ENCODE results near the gene NPC1L1. TPM values are rescaled to one million over a fixed set of nuclear protein-coding genes. Genes with fewer than 3 reads are reported as not detected.

Gene NPC1L1
- total RNA-seq, 2 experiments from 2014 or later = not detected

DNA sequence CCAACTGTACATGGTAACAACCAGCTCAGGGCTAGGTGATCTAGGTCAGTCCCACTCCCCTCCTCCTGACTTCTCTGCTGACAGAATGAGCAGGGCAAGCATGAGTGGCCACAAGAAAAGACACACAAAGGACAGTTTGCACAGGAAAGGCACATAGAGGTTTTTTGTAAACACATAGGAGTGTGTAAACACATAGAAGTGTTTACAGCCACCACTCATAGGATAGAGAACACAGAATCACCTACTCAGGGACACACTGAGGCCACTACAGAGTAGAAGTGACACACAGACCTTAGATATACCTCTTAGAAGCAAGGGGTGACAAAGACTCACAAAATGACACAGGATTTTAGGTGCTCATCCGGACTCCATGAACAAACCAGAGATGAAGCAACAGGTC is 69.7 kb downstream of the NPC1L1 start:
- no peaks in the 10 kb centered on the region for H3K27me3 Mint-ChIP-seq (ENCODE audit: low read depth)
- H3K27ac Mint-ChIP-seq = no peak overlapping the region
- peaks cover 47% of the 10 kb centered on the region for H3K4me1 Mint-ChIP-seq (ENCODE audit: low read depth)
- peaks cover 29% of the 10 kb centered on the region for H3K36me3 Mint-ChIP-seq (ENCODE audit: low read depth)
- no peak for DNase-seq
- CTCF ChIA-PET = interaction anchor here (1.2 kb wide), 1 partner anchor 10 kb away, joined by 4 read pairs; no protein-coding TSS in a partner anchor
- intact Hi-C loops (cut with micrococcal nuclease) = no loop called here
- H3K9me3 Mint-ChIP-seq = no peaks in the 10 kb centered on the region
- H3K4me3 Mint-ChIP-seq = no peak overlapping the region

- Mint-ChIP-seq H3K27ac (no peak overlapping the region), H3K36me3 (ENCODE audit: low read depth) (peaks cover 26% of the 10 kb centered on the region), H3K9me3 (no peaks in the 10 kb centered on the region), H3K4me3 (no peak overlapping the region), H3K27me3 (ENCODE audit: low read depth) (no peaks in the 10 kb centered on the region), H3K4me1 (ENCODE audit: low read depth) (peaks cover 53% of the 10 kb centered on the region)
- CTCF ChIA-PET = interaction anchor here (1.2 kb wide), 1 partner anchor 9 kb away, joined by 4 read pairs; no protein-coding TSS in a partner anchor
- DNase-seq = no peak
- intact Hi-C loops (cut with micrococcal nuclease) = no loop called here
Measured at GRCh38 chr7:44470628-44471245, 70.4 kb downstream of the NPC1L1 start.

GRCh38 chr7:44470135-44470479 is 71.0 kb downstream of the NPC1L1 start:
- Mint-ChIP-seq H3K27ac (no peak overlapping the region), H3K4me3 (no peak overlapping the region), H3K27me3 (ENCODE audit: low read depth) (no peaks in the 10 kb centered on the region), H3K9me3 (no peaks in the 10 kb centered on the region), H3K36me3 (ENCODE audit: low read depth) (peaks cover 27% of the 10 kb centered on the region), H3K4me1 (ENCODE audit: low read depth) (peaks cover 58% of the 10 kb centered on the region)
- intact Hi-C loops (cut with micrococcal nuclease) = no loop called here
- CTCF ChIA-PET = interaction anchor here (0.6 to 1.2 kb wide), 2 partner anchors 8 to 130 kb away, joined by 3 to 4 read pairs; no protein-coding TSS in a partner anchor
- no peak for DNase-seq

DNA sequence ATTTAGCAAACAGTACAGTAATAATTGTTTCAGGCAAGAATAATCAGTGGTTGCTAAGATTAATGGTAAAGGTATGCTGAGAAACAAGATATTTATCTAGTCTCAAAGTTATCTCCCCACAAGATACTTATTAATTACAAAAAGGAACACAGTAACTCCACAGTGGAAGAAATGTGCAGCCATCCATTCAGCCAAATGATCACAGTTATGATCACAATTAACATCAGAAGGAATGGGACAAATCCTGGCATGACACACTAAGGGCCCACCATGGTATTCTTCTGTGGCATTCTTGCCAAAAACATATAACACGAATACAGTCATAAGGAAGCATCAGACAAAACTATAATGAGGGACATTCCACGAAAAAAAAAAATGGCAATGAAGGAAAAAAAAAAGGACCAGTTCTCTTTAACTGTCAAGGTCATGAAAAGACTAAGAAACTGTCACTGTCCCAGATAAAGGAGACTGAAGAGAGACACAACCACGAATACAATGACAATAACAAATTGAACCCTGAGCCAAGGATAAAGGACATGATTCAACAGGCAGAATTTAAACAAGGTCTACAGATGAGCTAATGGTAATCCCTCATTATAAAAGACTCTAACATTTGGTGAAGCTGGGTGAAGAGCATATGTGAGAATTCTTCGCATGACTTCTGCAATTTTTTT is 71.5 kb downstream of the NPC1L1 start:
- Mint-ChIP-seq H3K27me3 (ENCODE audit: low read depth) (no peaks in the 10 kb centered on the region), H3K9me3 (no peaks in the 10 kb centered on the region), H3K4me1 (ENCODE audit: low read depth) (peaks cover 57% of the 10 kb centered on the region), H3K36me3 (ENCODE audit: low read depth) (peaks cover 28% of the 10 kb centered on the region), H3K4me3 (no peak overlapping the region), H3K27ac (no peak overlapping the region)
- CTCF ChIA-PET = interaction anchor here (0.6 to 1.1 kb wide), 2 partner anchors 37 to 130 kb away, joined by 3 read pairs; no protein-coding TSS in a partner anchor
- DNase-seq = no peak
- intact Hi-C loops (cut with micrococcal nuclease) = loop anchor here (10.0 kb wide), 1 partner anchor 345 kb away; the partner anchor contains the start of gene POLD2

GRCh38 chr7:44467217-44467548 is 73.9 kb downstream of the NPC1L1 start:
- intact Hi-C loops (cut with micrococcal nuclease) = loop anchor here (10.0 kb wide), 1 partner anchor 342 kb away; the partner anchor contains the start of gene POLD2
- Mint-ChIP-seq H3K4me1 (ENCODE audit: low read depth) (peaks cover 64% of the 10 kb centered on the region), H3K27ac (no peak overlapping the region), H3K27me3 (ENCODE audit: low read depth) (no peaks in the 10 kb centered on the region), H3K9me3 (no peaks in the 10 kb centered on the region), H3K36me3 (ENCODE audit: low read depth) (peaks cover 26% of the 10 kb centered on the region), H3K4me3 (no peak overlapping the region)
- CTCF ChIA-PET = interaction anchor here (0.7 to 1.0 kb wide), 2 partner anchors 10 to 70 kb away, joined by 3 to 4 read pairs; no protein-coding TSS in a partner anchor
- DNase-seq = no peak

GRCh38 chr7:44466300-44467216 is 74.6 kb downstream of the NPC1L1 start:
- Mint-ChIP-seq H3K27me3 (ENCODE audit: low read depth) (no peaks in the 10 kb centered on the region), H3K36me3 (ENCODE audit: low read depth) (peaks cover 26% of the 10 kb centered on the region), H3K27ac (no peak overlapping the region), H3K9me3 (no peaks in the 10 kb centered on the region), H3K4me3 (no peak overlapping the region), H3K4me1 (ENCODE audit: low read depth) (peaks cover 66% of the 10 kb centered on the region)
- peak; percentile 39 for DNase-seq
- intact Hi-C loops (cut with micrococcal nuclease) = loop anchor here (10.0 kb wide), 1 partner anchor 342 kb away; the partner anchor contains the start of gene POLD2
- CTCF ChIA-PET = interaction anchor here (0.9 to 1.0 kb wide), 2 partner anchors 9 to 10 kb away, joined by 3 read pairs; no protein-coding TSS in a partner anchor

DNA sequence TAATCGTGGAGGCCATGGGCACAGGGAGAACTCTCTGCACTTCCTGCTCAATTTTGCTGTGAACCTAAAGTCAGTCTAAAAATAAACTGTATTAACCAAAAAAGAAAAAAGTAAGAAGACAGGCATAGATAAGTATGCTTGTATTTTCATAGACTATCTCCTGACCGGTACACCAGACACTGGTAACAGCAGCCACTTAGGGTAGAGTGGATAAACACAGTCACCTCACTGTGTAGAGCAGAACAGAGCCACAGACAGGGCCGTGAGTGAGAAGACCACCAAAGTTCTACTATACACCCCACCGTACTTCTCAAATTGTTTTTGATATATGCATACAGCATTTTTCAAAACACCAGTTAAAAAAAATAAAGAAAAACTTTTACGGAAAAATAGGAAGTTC is 75.6 kb downstream of the NPC1L1 start:
- peaks cover 27% of the 10 kb centered on the region for H3K36me3 Mint-ChIP-seq (ENCODE audit: low read depth)
- H3K27me3 Mint-ChIP-seq (ENCODE audit: low read depth) = no peaks in the 10 kb centered on the region
- no peaks in the 10 kb centered on the region for H3K9me3 Mint-ChIP-seq
- CTCF ChIA-PET = no interaction called here
- peaks cover 73% of the 10 kb centered on the region for H3K4me1 Mint-ChIP-seq (ENCODE audit: low read depth)
- H3K27ac Mint-ChIP-seq = no peak overlapping the region
- DNase-seq = no peak
- intact Hi-C loops (cut with micrococcal nuclease) = loop anchor here (10.0 kb wide), 1 partner anchor 341 kb away; the partner anchor contains the start of gene POLD2
- no peak overlapping the region for H3K4me3 Mint-ChIP-seq

- CTCF ChIA-PET = interaction anchor here (0.7 to 0.9 kb wide), 4 partner anchors 11 to 299 kb away, joined by 3 read pairs; no protein-coding TSS in a partner anchor
- Mint-ChIP-seq H3K4me3 (no peak overlapping the region), H3K36me3 (ENCODE audit: low read depth) (peaks cover 23% of the 10 kb centered on the region), H3K9me3 (no peaks in the 10 kb centered on the region), H3K27me3 (ENCODE audit: low read depth) (no peaks in the 10 kb centered on the region), H3K27ac (no peak overlapping the region), H3K4me1 (ENCODE audit: low read depth) (peaks cover 72% of the 10 kb centered on the region)
- intact Hi-C loops (cut with micrococcal nuclease) = loop anchor here (5.0 to 10.0 kb wide), 3 partner anchors 221 to 338 kb away; partner anchors contain the start of gene POLD2
- no peak for DNase-seq
Measured at GRCh38 chr7:44463169-44463808, 77.8 kb downstream of the NPC1L1 start.

Other genes starting within 250 kb of the NPC1L1 start
- gene CAMK2B, start 215.7 kb downstream of the NPC1L1 start, total RNA-seq = under 1 TPM; 0.30 to 0.38 TPM
- gene NUDCD3, start 50.7 kb downstream of the NPC1L1 start, total RNA-seq = 10 to 100 TPM; 81.1 to 81.8 TPM
- 10 to 100 TPM; 65.8 to 74.0 TPM for gene DDX56, start 32.6 kb upstream of the NPC1L1 start, total RNA-seq
- gene TMED4, start 40.9 kb upstream of the NPC1L1 start, total RNA-seq = 10 to 100 TPM; 77.3 to 81.8 TPM
- 10 to 100 TPM; 73.9 to 78.4 TPM for gene OGDH, start 65.3 kb upstream of the NPC1L1 start, total RNA-seq
- gene ZMIZ2, start 207.5 kb upstream of the NPC1L1 start, total RNA-seq = 10 to 100 TPM; 83.1 to 86.5 TPM

All from activated naive CD4-positive, alpha-beta T cell treated with anti-CD3 and anti-CD28 coated beads for 36 hours (primary cell).